Measurements from ENCODE around the gene LRBA. TPM values are rescaled to one million over a fixed set of nuclear protein-coding genes. Genes with fewer than 3 reads are reported as not detected.

LRBA gene
- total RNA-seq, 1 experiment from 2014 or later, result 55.3 TPM

GRCh38 chr4:150664935-150665334 is 350.1 kb downstream of the LRBA start:
- Histone ChIP-seq H2BK15ac (ENCODE audit: low read depth, low read length) (no peak overlapping the region), H3T11ph (ENCODE audit: low read length) (no peak overlapping the region), H4K20me1 (ENCODE audit: control insufficient read depth, insufficient read depth, insufficient read length) (no peaks in the 10 kb centered on the region), H3K79me2 (ENCODE audit: insufficient read depth, low read length) (no peaks in the 10 kb centered on the region), H2BK12ac (ENCODE audit: insufficient read length, low read depth, low read length) (no peak overlapping the region), H3K27me3 (ENCODE audit: insufficient read depth, low read length) (no peaks in the 10 kb centered on the region), H3K4me1 (ENCODE audit: insufficient read depth, low read length) (no peaks in the 10 kb centered on the region; the same call in 1 of the 2 replicates), H3K27ac (ENCODE audit: insufficient read length, low read depth, low read length) (no peak overlapping the region), H3K9me3 (ENCODE audit: control insufficient read depth, low read depth, low read length) (no peaks in the 10 kb centered on the region), H4K5ac (ENCODE audit: insufficient read length, low read depth, low read length) (no peak overlapping the region), H2BK5ac (ENCODE audit: insufficient read length, low read length) (no peak overlapping the region), H3K23ac (ENCODE audit: insufficient read length, low read depth, low read length) (no peak overlapping the region), H2BK20ac (ENCODE audit: low read depth, low read length, poor library complexity, severe bottlenecking) (no peak overlapping the region), H3K18ac (ENCODE audit: insufficient read length, low read depth, low read length) (no peak overlapping the region), H2AFZ (ENCODE audit: low read length) (no peak overlapping the region), H4K8ac (replicated peaks; ENCODE audit: insufficient read length, low read depth, low read length) (no peak overlapping the region), H4K91ac (ENCODE audit: insufficient read length, low read depth, low read length) (no peak overlapping the region), H3K23me2 (ENCODE audit: insufficient read length, low read depth, low read length, poor library complexity, severe bottlenecking) (no peaks in the 10 kb centered on the region), H3K56ac (ENCODE audit: insufficient read length, low read depth, low read length) (no peak overlapping the region), H2AK5ac (ENCODE audit: insufficient read length, low read length) (no peak overlapping the region), H3K4me2 (ENCODE audit: insufficient read depth, insufficient read length, low read length) (no peak overlapping the region), H3K14ac (ENCODE audit: insufficient read depth, low read length) (no peak overlapping the region), H3K79me1 (ENCODE audit: insufficient read depth, low read depth, low read length, poor library complexity, severe bottlenecking) (no peaks in the 10 kb centered on the region), H3K4ac (ENCODE audit: low read depth, low read length) (no peak overlapping the region), H3K9ac (ENCODE audit: extremely low read depth, insufficient read length, low read length) (no peak overlapping the region), H2BK120ac (ENCODE audit: low read depth, low read length, poor library complexity, severe bottlenecking) (no peak overlapping the region)
- peaks cover 0 to 2% of the 10 kb centered on the region in 2 experiments; a peak in 1 of 5 replicates for H3K9me3 Mint-ChIP-seq
- H3K4me1 Mint-ChIP-seq, result peaks cover 6 to 7% of the 10 kb centered on the region in 2 experiments
- no peaks in the 10 kb centered on the region for H3K27me3 Mint-ChIP-seq (ENCODE audit: low read depth)
- no peak for DNase-seq
- no CpG with 5 or more reads among the region's 2 CpGs for WGBS (ENCODE audit: extremely low coverage, insufficient read length, low lambda C conversion rate)
- no peaks in the 10 kb centered on the region for H3K36me3 Mint-ChIP-seq (ENCODE audit: insufficient read depth in 1 of 3, low read depth in 3 of 3)
- H3K27ac Mint-ChIP-seq, result no peak overlapping the region
- H3K4me3 Mint-ChIP-seq, result no peak overlapping the region
- TF ChIP-seq, protein P1, sequence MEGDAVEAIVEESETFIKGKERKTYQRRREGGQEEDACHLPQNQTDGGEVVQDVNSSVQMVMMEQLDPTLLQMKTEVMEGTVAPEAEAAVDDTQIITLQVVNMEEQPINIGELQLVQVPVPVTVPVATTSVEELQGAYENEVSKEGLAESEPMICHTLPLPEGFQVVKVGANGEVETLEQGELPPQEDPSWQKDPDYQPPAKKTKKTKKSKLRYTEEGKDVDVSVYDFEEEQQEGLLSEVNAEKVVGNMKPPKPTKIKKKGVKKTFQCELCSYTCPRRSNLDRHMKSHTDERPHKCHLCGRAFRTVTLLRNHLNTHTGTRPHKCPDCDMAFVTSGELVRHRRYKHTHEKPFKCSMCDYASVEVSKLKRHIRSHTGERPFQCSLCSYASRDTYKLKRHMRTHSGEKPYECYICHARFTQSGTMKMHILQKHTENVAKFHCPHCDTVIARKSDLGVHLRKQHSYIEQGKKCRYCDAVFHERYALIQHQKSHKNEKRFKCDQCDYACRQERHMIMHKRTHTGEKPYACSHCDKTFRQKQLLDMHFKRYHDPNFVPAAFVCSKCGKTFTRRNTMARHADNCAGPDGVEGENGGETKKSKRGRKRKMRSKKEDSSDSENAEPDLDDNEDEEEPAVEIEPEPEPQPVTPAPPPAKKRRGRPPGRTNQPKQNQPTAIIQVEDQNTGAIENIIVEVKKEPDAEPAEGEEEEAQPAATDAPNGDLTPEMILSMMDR (conservative IDR thresholded peaks at IDR 0.05), result no peak
